GM21737 (cell line): ENCODE measurements around the gene KAZN.

Experiments used
- ATAC-seq: cut with Tn5 transposase; IDR thresholded peaks from one replicate; pipeline ENCODE4 v1.9.1; 2021; ENCODE audit warnings: mild to moderate bottlenecking, moderate library complexity; ENCODE audit not compliant: unreplicated experiment

KAZN gene

GRCh38 chr1:14667651-14667984 is 69.1 kb downstream of the KAZN start:
- ATAC-seq, result no peak

GRCh38 chr1:14668538-14668937 is 70.1 kb downstream of the KAZN start:
- ATAC-seq, result no peak

GRCh38 chr1:14672005-14672404 is 73.5 kb downstream of the KAZN start:
- no peak for ATAC-seq

GRCh38 chr1:14674030-14674429 is 75.5 kb downstream of the KAZN start:
- no peak for ATAC-seq

GRCh38 chr1:14676400-14676799 is 77.9 kb downstream of the KAZN start:
- ATAC-seq, result no peak

GRCh38 chr1:14677292-14677971 is 78.9 kb downstream of the KAZN start:
- no peak for ATAC-seq

- ATAC-seq, result no peak
Measured at GRCh38 chr1:14678011-14678638, 79.6 kb downstream of the KAZN start.

GRCh38 chr1:14679027-14679688 is 80.7 kb downstream of the KAZN start:
- ATAC-seq, result no peak

GRCh38 chr1:14681182-14681581 is 82.7 kb downstream of the KAZN start:
- no peak for ATAC-seq

- ATAC-seq, result no peak
Measured at GRCh38 chr1:14682941-14683621, 84.6 kb downstream of the KAZN start.

GRCh38 chr1:14685078-14685477 is 86.6 kb downstream of the KAZN start:
- ATAC-seq, result no peak

GRCh38 chr1:14686701-14687100 is 88.2 kb downstream of the KAZN start:
- ATAC-seq, result no peak

- ATAC-seq, result no peak
Measured at GRCh38 chr1:14687147-14687546, 88.7 kb downstream of the KAZN start.

- ATAC-seq, result no peak
Measured at GRCh38 chr1:14689996-14690615, 91.6 kb downstream of the KAZN start.

- no peak for ATAC-seq
Measured at GRCh38 chr1:14693949-14694348, 95.5 kb downstream of the KAZN start.

- ATAC-seq, result no peak
Measured at GRCh38 chr1:14694589-14694988, 96.1 kb downstream of the KAZN start.

GRCh38 chr1:14696761-14697160 is 98.3 kb downstream of the KAZN start:
- no peak for ATAC-seq

GRCh38 chr1:14697353-14697752 is 98.9 kb downstream of the KAZN start:
- no peak for ATAC-seq

- no peak for ATAC-seq
Measured at GRCh38 chr1:14698314-14698713, 99.8 kb downstream of the KAZN start.

GRCh38 chr1:14699620-14700019 is 101.1 kb downstream of the KAZN start:
- no peak for ATAC-seq

- ATAC-seq, result no peak
Measured at GRCh38 chr1:14704846-14705245, 106.4 kb downstream of the KAZN start.
